Medulla oblongata (tissue), 1 donor: ENCODE results near the gene SMAD5.

Experiments used
- DNase-seq: peaks from one replicate; pipeline ENCODE4 v3.0.0-alpha.2; 2015; ENCODE audit errors: extremely low spot score

SMAD5 gene

GRCh38 chr5:136197462-136198142 lies 65.0 kb downstream of the SMAD5 start:
- DNase-seq = no peak

- no peak for DNase-seq
These were observed 65.8 kb downstream of the SMAD5 start for GRCh38 chr5:136198453-136198852.

GRCh38 chr5:136199408-136199807 lies 66.8 kb downstream of the SMAD5 start:
- DNase-seq = no peak

GRCh38 chr5:136200130-136200529 lies 67.5 kb downstream of the SMAD5 start:
- no peak for DNase-seq

GRCh38 chr5:136200761-136201160 lies 68.1 kb downstream of the SMAD5 start:
- no peak for DNase-seq

GRCh38 chr5:136201870-136202269 lies 69.2 kb downstream of the SMAD5 start:
- no peak for DNase-seq

GRCh38 chr5:136202469-136203205 lies 70.0 kb downstream of the SMAD5 start:
- no peak for DNase-seq

- no peak for DNase-seq
These were observed 70.8 kb downstream of the SMAD5 start for GRCh38 chr5:136203303-136203922.

GRCh38 chr5:136205061-136205702 lies 72.5 kb downstream of the SMAD5 start:
- DNase-seq = no peak

GRCh38 chr5:136205941-136206340 lies 73.3 kb downstream of the SMAD5 start:
- DNase-seq = no peak

GRCh38 chr5:136206361-136206760 lies 73.7 kb downstream of the SMAD5 start:
- DNase-seq = no peak

- DNase-seq = no peak
These were observed 75.0 kb downstream of the SMAD5 start for GRCh38 chr5:136207631-136208030.

- DNase-seq = no peak
These were observed 76.3 kb downstream of the SMAD5 start for GRCh38 chr5:136208916-136209315.

GRCh38 chr5:136209346-136209910 lies 76.8 kb downstream of the SMAD5 start:
- no peak for DNase-seq

- no peak for DNase-seq
These were observed 77.6 kb downstream of the SMAD5 start for GRCh38 chr5:136210259-136210658.

GRCh38 chr5:136211282-136212040 lies 78.8 kb downstream of the SMAD5 start:
- no peak for DNase-seq

GRCh38 chr5:136212252-136212721 lies 79.6 kb downstream of the SMAD5 start:
- peak; percentile 73 for DNase-seq

- no peak for DNase-seq
These were observed 81.4 kb downstream of the SMAD5 start for GRCh38 chr5:136213919-136214493.

GRCh38 chr5:136215812-136216211 lies 83.2 kb downstream of the SMAD5 start:
- no peak for DNase-seq

- no peak for DNase-seq
These were observed 83.6 kb downstream of the SMAD5 start for GRCh38 chr5:136216230-136216629.

GRCh38 chr5:136221340-136221739 lies 88.7 kb downstream of the SMAD5 start:
- DNase-seq = no peak
